ENCODE results near the gene SLC25A26.
"Not testable (repeated sequence)": the region's sequence is repeated elsewhere in the genome, so short reads cannot be mapped to it uniquely, and the experiment has no call there.

The SLC25A26 gene

DNA sequence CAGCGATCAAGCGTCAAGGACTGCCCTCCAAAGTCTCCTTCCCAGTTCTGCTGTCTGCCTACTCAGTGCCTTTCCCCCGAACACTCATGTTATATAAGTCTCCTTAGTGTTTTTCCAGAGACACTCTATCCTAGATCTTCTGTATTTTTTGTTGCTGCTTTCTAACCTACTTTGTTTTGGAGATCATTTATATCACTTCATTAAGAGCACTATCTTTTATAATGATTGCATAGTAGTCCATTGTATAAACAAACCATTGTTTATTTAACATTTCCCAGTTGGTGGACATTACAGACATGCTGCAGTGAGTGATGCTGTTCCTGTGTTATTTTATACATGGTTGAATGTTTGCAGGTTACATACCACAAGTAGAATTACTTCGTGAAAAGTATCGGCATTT lies 47.1 kb downstream of the SLC25A26 start:
- FAIRE-seq: no peak
- no peak for DNase-seq (ENCODE audit: low spot score)

GRCh38 chr3:66268864-66269263 lies 48.1 kb downstream of the SLC25A26 start:
- FAIRE-seq: no peak
- no peak for DNase-seq (ENCODE audit: low spot score)

DNA sequence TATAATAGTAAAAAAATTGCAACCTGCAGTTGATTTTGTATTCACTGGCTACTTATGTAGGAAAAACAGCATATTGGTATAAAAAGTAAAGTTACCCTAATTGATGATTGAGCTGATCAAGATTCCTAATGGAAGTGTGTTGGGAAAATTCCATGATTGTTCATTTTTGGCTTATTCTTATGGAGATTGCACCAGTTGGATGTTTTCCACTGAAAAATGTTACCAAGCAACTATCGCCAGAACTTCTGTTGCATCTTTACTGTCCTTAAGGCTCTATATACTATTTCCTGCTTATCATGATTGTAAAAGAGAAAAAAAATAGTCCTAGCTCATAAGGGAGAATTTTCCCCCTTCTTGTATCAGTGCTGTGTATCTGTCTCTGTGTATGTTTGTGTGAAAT lies 48.6 kb downstream of the SLC25A26 start:
- no peak for DNase-seq (ENCODE audit: low spot score)

GRCh38 chr3:66270288-66270687 lies 49.5 kb downstream of the SLC25A26 start:
- DNase-seq (ENCODE audit: low spot score) (no peak), FAIRE-seq (no peak)

More for the DNA sequence above, 48.6 kb downstream of the SLC25A26 start:
- FAIRE-seq: no peak

DNA sequence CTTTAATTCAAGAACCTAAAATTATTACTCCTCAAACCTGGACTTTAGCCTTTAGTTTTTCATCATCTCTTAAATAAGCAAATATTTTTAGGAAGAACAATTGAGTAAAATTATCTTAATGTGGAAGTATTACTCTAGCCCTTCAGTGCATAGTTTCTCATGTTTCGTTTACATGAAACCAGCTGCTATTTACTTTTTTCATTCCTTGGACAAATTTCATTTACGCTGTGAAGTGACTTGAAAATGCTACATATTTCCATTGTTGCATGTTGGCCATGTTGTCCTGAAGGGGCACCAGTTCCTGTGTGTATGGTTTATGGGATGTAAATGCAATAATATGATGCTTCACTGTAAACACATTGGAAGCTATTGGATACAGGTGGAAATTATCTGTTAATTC lies 49.9 kb downstream of the SLC25A26 start:
- FAIRE-seq (no peak), DNase-seq (ENCODE audit: low spot score) (no peak)

DNA sequence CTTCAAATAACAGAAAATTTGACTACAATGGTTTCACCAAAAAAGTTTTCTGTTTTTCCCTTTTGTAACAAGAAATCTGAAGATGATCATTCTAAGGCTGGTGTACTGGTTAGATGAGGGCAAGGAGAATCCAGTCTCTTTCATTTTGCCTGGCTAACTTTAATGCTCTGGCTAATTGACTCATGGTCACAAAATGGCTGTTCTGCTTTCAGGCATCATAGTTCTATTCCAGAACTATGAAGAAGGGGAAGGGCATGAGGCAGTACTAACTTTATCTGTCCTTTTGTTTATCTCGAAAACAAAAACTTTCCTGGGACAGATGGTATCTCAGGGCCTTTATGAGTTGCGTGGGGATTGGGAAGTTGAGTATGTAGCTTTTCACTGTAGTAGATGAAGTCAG lies 50.4 kb downstream of the SLC25A26 start:
- FAIRE-seq: no peak
- DNase-seq (ENCODE audit: low spot score): no peak

GRCh38 chr3:66272016-66272415 lies 51.2 kb downstream of the SLC25A26 start:
- no peak for FAIRE-seq
- no peak for DNase-seq (ENCODE audit: low spot score)

GRCh38 chr3:66274837-66275236 lies 54.0 kb downstream of the SLC25A26 start:
- FAIRE-seq; DNase-seq (ENCODE audit: low spot score): not testable (repeated sequence)

- DNase-seq (ENCODE audit: low spot score) (no peak), FAIRE-seq (peak; percentile 81)
These were observed 56.0 kb downstream of the SLC25A26 start for GRCh38 chr3:66276705-66277274.

DNA sequence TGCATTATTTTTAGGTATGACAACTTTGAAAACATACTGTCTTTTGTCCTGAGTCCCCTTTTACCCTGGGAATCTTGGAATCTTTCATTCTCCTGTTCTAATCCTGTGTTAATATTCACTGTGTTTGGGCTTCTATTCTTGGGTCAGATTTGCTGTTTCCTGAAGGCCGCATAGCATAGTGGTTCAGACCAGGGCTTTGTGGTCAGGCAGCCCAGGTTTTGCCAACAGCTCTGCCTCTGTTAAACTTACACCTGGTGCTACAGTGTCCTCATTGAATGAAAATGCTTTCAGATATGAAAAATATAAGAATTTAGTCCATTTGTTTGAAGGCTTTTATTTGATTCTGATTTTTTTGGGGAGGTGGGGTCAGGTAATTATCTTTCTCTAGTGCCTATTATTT lies 58.4 kb downstream of the SLC25A26 start:
- FAIRE-seq: no peak

DNA sequence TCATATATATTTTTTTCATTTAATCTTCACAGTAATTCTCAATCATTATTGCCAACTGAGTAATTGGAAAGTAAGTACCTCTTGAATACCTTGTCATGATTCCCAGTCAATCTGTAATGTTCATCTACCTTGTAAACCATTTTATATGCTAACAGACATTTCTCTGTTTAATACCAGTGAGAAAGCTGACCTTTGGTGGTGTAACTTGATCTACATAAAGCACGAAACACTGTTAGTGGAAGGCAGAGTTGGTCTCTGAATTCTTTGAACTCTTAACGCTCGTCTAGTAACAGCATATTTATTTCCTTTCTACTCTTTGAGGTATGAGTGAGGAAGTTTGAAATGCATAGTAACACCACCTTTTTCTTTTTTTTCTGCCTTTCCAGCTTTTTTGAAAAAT lies 59.5 kb downstream of the SLC25A26 start:
- FAIRE-seq: no peak
- DNase-seq (ENCODE audit: low spot score): no peak

More for the DNA sequence above, 58.4 kb downstream of the SLC25A26 start:
- no peak for DNase-seq (ENCODE audit: low spot score)

- FAIRE-seq; DNase-seq (ENCODE audit: low spot score): not testable (repeated sequence)
These were observed 71.1 kb downstream of the SLC25A26 start for GRCh38 chr3:66291922-66292321.

- no peak for FAIRE-seq
- no peak for DNase-seq (ENCODE audit: low spot score)
These were observed 76.6 kb downstream of the SLC25A26 start for GRCh38 chr3:66297260-66297873.

- no peak for FAIRE-seq
- DNase-seq (ENCODE audit: low spot score): no peak
These were observed 77.1 kb downstream of the SLC25A26 start for GRCh38 chr3:66297900-66298299.

GRCh38 chr3:66298591-66298990 lies 77.8 kb downstream of the SLC25A26 start:
- no peak for DNase-seq (ENCODE audit: low spot score)
- no peak for FAIRE-seq

- not testable (repeated sequence) for FAIRE-seq; DNase-seq (ENCODE audit: low spot score)
These were observed 78.3 kb downstream of the SLC25A26 start for GRCh38 chr3:66299085-66299484.

DNA sequence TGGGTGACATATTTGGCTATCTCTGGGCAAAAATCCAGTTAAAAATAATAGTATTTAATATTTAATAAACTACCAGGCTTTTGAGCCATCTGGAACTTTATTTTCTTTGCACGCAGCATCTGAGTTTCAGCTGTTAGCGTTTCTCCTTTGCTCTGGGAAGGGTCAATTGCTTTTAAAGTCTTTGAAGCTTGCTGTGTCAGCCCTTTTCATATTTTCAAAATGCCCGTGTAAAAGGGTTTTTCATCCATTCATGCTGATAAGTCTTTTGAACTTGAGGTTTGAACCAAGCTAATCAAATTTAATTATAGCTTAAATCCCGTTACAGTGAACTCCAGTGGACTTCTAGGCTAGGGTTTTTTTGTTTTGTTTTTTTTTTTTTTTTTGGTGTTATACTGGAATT lies 79.1 kb downstream of the SLC25A26 start:
- FAIRE-seq (no peak), DNase-seq (ENCODE audit: low spot score) (no peak)

- DNase-seq (ENCODE audit: low spot score) (no peak), FAIRE-seq (no peak)
These were observed 81.5 kb downstream of the SLC25A26 start for GRCh38 chr3:66302288-66302687.

DNA sequence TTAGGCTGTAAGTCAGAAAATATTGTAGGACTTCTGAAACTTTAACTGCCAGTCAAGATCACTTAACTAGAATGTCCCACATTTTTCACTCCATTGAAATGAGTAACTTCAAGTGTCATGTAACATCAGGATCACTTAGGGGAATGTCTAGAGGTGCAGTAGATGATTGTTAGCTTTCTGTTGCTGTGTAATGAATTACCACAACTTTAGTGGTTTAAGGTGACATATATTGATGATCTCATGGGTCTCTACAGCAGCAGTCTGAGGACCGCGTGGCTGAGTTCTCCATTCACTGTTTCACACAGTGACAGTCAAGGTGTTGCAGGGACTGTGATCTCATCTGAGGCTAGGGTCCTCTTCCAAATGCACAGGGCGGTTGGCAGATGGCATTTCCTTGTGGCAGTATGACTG lies 82.7 kb downstream of the SLC25A26 start:
- FAIRE-seq (no peak), DNase-seq (ENCODE audit: low spot score) (peak; percentile 23)

- no peak for DNase-seq (ENCODE audit: low spot score)
- no peak for FAIRE-seq
These were observed 83.5 kb downstream of the SLC25A26 start for GRCh38 chr3:66304293-66304692.

DNA sequence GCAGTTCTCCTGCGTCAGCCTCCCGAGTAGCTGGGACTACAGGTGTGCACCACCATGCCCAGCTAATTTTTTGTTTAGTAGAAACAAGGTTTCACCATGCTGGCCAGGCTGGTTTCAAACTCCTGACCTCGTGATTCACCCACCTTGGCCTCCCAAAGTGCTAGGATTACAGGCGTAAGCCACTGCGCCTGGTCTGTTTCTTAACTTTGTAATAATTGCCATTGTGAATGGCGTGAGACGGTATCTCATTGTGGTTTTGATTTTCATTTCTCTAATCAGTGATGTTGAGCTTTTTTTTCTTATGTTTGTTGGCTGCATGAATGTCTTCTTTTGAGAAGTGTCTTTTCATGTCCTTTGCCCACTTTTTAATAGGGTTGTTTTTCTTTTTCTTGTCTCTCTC lies 85.3 kb downstream of the SLC25A26 start:
- FAIRE-seq; DNase-seq (ENCODE audit: low spot score): not testable (repeated sequence)

DNA sequence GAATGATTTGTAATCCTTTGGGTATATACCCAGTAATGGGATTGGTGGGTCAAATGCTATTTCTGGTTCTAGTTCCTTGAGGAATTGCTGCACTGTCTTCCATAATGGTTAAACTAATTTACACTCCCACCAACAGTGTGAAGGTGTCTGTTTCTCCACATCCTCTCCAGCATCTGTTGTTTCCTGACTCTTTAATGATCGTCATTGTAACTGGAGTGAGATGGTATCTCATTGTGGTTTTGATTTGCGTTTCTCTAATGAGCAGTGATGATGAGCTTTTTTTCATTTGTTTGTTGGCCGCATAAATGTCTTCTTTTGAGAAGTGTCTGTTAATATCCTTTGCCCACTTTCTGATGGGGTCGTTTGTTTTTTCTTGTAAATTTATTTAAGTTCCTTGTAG lies 86.2 kb downstream of the SLC25A26 start:
- not testable (repeated sequence) for DNase-seq (ENCODE audit: low spot score); FAIRE-seq

DNA sequence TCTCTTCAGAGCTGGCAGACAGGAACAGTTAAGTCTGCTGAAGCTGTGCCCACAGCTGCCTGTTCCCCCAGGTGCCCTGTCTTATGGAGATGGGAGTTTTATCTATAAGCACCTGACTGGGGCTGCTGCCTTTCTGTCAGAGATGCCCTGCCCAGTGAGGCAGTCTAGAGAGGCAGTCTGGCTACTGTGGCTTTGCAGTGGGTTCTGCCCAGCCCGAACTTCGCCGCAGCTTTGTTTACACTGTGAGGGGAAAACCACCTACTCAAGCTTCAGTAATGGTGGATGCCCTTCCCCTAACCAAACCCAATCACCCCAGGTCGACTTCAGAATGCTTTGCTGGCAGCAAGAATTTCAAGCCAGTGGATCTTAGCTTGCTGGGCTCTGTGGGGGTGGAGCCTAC lies 91.2 kb downstream of the SLC25A26 start:
- no peak for DNase-seq (ENCODE audit: low spot score)
- no peak for FAIRE-seq
